CD4-positive, CD25-positive, alpha-beta regulatory T cell (primary cell): ENCODE measurements around the gene CSAG3. TPM values are rescaled to one million over a fixed set of nuclear protein-coding genes. Genes with fewer than 3 reads are reported as not detected.
"Not testable (repeated sequence)": the region's sequence is repeated elsewhere in the genome, so short reads cannot be mapped to it uniquely, and the experiment has no call there.

ENCODE experiments used
- ATAC-seq, 2 donors: fragments of 150-1000 bp; cut with Tn5 transposase; one replicate each; pipeline ENCODE4 v1.10.0; 2021; ENCODE audit warnings: low read depth in 2 of 2, moderate number of reproducible peaks in 2 of 2, moderate library complexity in 1 of 2
- DNase-seq, 3 donors: peaks; one replicate each; pipeline versions ENCODE4 v3.0.0 to v3.0.0-alpha.2; 2012 to 2022; ENCODE audit warnings: mixed read lengths in 1 of 3
- H3K27ac ChIP-seq: one replicate; pipeline ENCODE4 v1.7.0; 2013; ENCODE audit warnings: mild to moderate bottlenecking, low read length; ENCODE audit not compliant: insufficient read depth, poor library complexity, severe bottlenecking
- H3K27me3 ChIP-seq: one replicate; pipeline ENCODE4 v1.7.0; 2013; ENCODE audit warnings: low read length; ENCODE audit not compliant: control insufficient read depth, insufficient read depth
- H3K36me3 ChIP-seq: one replicate; pipeline ENCODE4 v1.7.0; 2013; ENCODE audit warnings: mild to moderate bottlenecking, low read length, moderate library complexity; ENCODE audit not compliant: control insufficient read depth, insufficient read depth
- H3K4me1 ChIP-seq: 2 replicates; pipeline ENCODE4 v1.7.0; 2013; ENCODE audit warnings: mild to moderate bottlenecking, low read length; ENCODE audit not compliant: insufficient read depth, control insufficient read depth, poor library complexity, severe bottlenecking
- H3K4me3 ChIP-seq: one replicate; pipeline ENCODE4 v1.7.0; 2013; ENCODE audit warnings: low read depth, mild to moderate bottlenecking, low read length, moderate library complexity
- H3K9me3 ChIP-seq, 2 experiments: 1 replicate in 1 of 2; 2 replicates in 1 of 2; pipeline ENCODE4 v1.7.0; 2013; ENCODE audit warnings: low read length in 2 of 2, mild to moderate bottlenecking in 1 of 2, moderate library complexity in 1 of 2; ENCODE audit not compliant: control insufficient read depth in 2 of 2
- H3K27ac Mint-ChIP-seq, 3 donors: one replicate each; pipeline ENCODE4 v1.8.0; 2020 to 2022; ENCODE audit warnings: mild to moderate bottlenecking in 3 of 3, mixed read lengths in 3 of 3, moderate library complexity in 2 of 3
- H3K27me3 Mint-ChIP-seq: one replicate; pipeline ENCODE4 v1.8.0; 2022; ENCODE audit warnings: mild to moderate bottlenecking, mixed read lengths
- H3K36me3 Mint-ChIP-seq: one replicate; pipeline ENCODE4 v1.8.0; 2020; ENCODE audit warnings: mixed read lengths
- H3K4me1 Mint-ChIP-seq, 4 donors: one replicate each; pipeline ENCODE4 v1.8.0; 2020 to 2022; ENCODE audit warnings: mixed read lengths in 4 of 4, mild to moderate bottlenecking in 1 of 4
- H3K4me3 Mint-ChIP-seq, 4 donors: one replicate each; pipeline ENCODE4 v1.8.0; 2020 to 2022; ENCODE audit warnings: mild to moderate bottlenecking in 4 of 4, mixed read lengths in 4 of 4, moderate library complexity in 3 of 4
- H3K9me3 Mint-ChIP-seq, 7 donors: one replicate each; pipeline ENCODE4 v1.8.0; 2020 to 2022; ENCODE audit warnings: mixed read lengths in 7 of 7, mild to moderate bottlenecking in 3 of 7, moderate library complexity in 2 of 7
- polyA plus RNA-seq, 4 donors: library from polyadenylated mRNA; unstranded; fragments of 300-500 nt; fragmentation: Illumina TruSeq; gene quantifications; one replicate each; pipeline ENCODE4 v1.2.3, GENCODE V29; 2021
- total RNA-seq: library from RNA; stranded (reverse); gene quantifications from one replicate; pipeline ENCODE4 v1.2.3, GENCODE V29; 2022

CSAG3 gene
- total RNA-seq: not detected
- under 1 TPM in 1 of 4 donors, not detected in 3; 0.50 TPM for polyA plus RNA-seq

GRCh38 chrX:152758918-152759317 is at the start of gene CSAG3:
TSS of gene CSAG3 (plus strand) at chrX:152759218.
- not testable (repeated sequence) for H3K36me3 Mint-ChIP-seq, H3K9me3 ChIP-seq, H3K27ac ChIP-seq, H3K36me3 ChIP-seq, H3K27me3 Mint-ChIP-seq, H3K4me1 Mint-ChIP-seq, H3K4me1 ChIP-seq, H3K27ac Mint-ChIP-seq, ATAC-seq, H3K9me3 Mint-ChIP-seq, H3K27me3 ChIP-seq, H3K4me3 Mint-ChIP-seq, H3K4me3 ChIP-seq, DNase-seq

DNA sequence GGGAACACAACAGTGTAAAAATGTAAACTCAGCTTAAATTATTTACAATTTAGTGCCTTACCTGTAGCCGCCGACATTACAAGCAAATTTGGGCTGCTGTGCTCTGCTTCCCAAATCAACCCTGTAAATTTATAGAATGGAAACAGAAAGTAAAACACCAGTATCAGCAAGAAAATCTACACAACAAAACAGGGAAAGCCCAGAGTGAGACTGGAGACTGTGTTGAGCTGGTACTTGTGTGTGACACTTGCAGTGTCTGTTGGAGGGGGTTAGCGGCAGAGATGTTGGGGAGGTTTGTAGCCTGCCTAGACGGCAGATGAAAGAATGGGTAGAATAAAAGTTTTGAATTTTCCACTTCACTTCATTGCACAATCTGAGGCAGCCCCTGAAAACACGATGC is 45.8 kb upstream of the CSAG3 start:
- H3K9me3 Mint-ChIP-seq, H3K36me3 ChIP-seq, H3K27me3 ChIP-seq, H3K4me3 ChIP-seq, H3K4me1 ChIP-seq, H3K27ac ChIP-seq, H3K27me3 Mint-ChIP-seq, H3K4me3 Mint-ChIP-seq, H3K4me1 Mint-ChIP-seq, H3K9me3 ChIP-seq, H3K27ac Mint-ChIP-seq, ATAC-seq, DNase-seq, H3K36me3 Mint-ChIP-seq: not testable (repeated sequence)

DNA sequence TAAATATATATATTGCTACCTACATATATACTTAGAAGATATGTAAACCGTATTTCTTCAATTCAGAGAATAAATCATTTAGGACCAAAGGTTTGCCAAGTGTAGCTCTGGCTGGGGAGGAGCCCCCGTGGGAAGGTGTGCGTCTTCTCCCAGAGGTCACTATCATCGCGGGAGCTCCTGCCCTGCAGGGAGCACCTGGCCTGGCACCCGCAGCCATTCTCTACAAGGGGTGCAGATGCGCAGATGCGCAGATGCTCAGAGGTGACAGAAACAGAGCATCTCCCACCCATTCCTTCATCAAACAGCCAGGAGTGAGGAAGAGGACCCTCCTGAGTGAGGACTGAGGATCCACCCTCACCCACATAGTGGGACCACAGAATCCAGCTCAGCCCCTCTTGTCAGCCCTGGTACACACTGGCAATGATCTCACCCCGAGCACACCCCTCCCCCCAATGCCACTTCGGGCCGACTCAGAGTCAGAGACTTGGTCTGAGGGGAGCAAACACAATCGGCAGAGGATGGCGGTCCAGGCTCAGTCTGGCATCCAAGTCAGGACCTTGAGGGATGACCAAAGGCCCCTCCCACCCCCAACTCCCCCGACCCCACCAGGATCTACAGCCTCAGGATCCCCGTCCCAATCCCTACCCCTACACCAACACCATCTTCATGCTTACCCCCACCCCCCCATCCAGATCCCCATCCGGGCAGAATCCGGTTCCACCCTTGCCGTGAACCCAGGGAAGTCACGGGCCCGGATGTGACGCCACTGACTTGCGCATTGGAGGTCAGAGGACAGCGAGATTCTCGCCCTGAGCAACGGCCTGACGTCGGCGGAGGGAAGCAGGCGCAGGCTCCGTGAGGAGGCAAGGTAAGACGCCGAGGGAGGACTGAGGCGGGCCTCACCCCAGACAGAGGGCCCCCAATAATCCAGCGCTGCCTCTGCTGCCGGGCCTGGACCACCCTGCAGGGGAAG is 44.9 kb upstream of the CSAG3 start, which contains the start of gene MAGEA2B:
MAGEA2B (plus strand) TSS at position 814 of the 973 bp plus-strand sequence. CDS start 2,479 bp downstream, outside the sequence.
- not testable (repeated sequence) for H3K36me3 ChIP-seq, H3K27ac Mint-ChIP-seq, DNase-seq, H3K27me3 Mint-ChIP-seq, H3K4me3 Mint-ChIP-seq, H3K9me3 ChIP-seq, ATAC-seq, H3K27ac ChIP-seq, H3K4me1 ChIP-seq, H3K27me3 ChIP-seq, H3K4me1 Mint-ChIP-seq, H3K9me3 Mint-ChIP-seq, H3K4me3 ChIP-seq, H3K36me3 Mint-ChIP-seq

- ATAC-seq: no peak
- no peak overlapping the region for H3K27ac ChIP-seq
- H3K27ac Mint-ChIP-seq: no peak overlapping the region
- peaks cover 10% of the 10 kb centered on the region for H3K27me3 Mint-ChIP-seq
- H3K27me3 ChIP-seq: no peaks in the 10 kb centered on the region
- no peaks in the 10 kb centered on the region for H3K4me1 ChIP-seq
- H3K9me3 Mint-ChIP-seq: no peaks in the 10 kb centered on the region
- H3K4me1 Mint-ChIP-seq: no peaks in the 10 kb centered on the region
- no peaks in the 10 kb centered on the region for H3K9me3 ChIP-seq
- no peaks in the 10 kb centered on the region for H3K36me3 Mint-ChIP-seq
- no peak for DNase-seq
- no peak overlapping the region for H3K4me3 Mint-ChIP-seq
- H3K36me3 ChIP-seq: no peaks in the 10 kb centered on the region
- no peak overlapping the region for H3K4me3 ChIP-seq
These were observed 33.6 kb upstream of the CSAG3 start for GRCh38 chrX:152725409-152725808.

GRCh38 chrX:152733261-152733975 is 25.6 kb upstream of the CSAG3 start, which contains the start of the genes CSAG1 and MAGEA12:
TSS of gene CSAG1 (minus strand) at chrX:152733721. CDS start at chrX:152732460, 1,261 bp downstream.
TSS of gene MAGEA12 (plus strand) at chrX:152733757. CDS start at chrX:152736162, 2,405 bp downstream.
- Histone ChIP-seq H3K4me3 (no peak within 1 kb of the TSS), H3K27ac (no peak within 1 kb of the TSS), H3K36me3 (no peaks in the 10 kb centered on the region), H3K27me3 (no peaks in the 10 kb centered on the region), H3K9me3 (no peaks in the 10 kb centered on the region), H3K4me1 (no peaks in the 10 kb centered on the region)
- no peaks in the 10 kb centered on the region for H3K9me3 Mint-ChIP-seq
- peaks cover 10% of the 10 kb centered on the region for H3K27me3 Mint-ChIP-seq
- no peaks in the 10 kb centered on the region for H3K36me3 Mint-ChIP-seq
- ATAC-seq: no peak
- H3K4me3 Mint-ChIP-seq: no peak within 1 kb of the TSS
- no peak for DNase-seq
- H3K27ac Mint-ChIP-seq: no peak within 1 kb of the TSS
- H3K4me1 Mint-ChIP-seq: no peaks in the 10 kb centered on the region

DNA sequence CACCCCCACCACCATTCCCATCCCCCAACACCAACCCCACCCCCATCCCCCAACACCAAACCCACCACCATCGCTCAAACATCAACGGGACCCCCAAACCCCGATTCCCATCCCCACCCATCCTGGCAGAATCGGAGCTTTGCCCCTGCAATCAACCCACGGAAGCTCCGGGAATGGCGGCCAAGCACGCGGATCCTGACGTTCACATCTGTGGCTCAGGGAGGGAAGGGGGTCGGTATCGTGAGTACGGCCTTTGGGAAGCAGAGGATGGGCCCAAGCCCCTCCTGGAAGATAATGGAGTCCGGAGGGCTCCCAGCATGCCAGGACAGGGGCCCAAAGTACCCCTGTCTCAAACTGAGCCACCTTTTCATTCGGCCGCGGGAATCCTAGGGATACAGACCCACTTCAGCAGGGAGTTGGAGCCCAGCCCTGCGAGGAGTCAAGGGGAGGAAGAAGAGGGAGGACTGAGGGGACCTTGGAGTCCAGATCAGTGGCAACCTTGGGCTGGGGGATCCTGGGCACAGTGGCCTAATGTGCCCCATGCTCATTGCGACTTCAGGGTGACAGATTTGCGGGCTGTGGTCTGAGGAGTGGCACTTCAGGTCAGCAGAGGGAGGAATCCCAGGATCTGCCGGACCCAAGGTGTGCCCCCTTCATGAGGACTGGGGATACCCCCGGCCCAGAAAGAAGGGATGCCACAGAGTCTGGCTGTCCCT is 24.7 kb upstream of the CSAG3 start:
- H3K4me3 ChIP-seq, H3K4me3 Mint-ChIP-seq, DNase-seq, H3K9me3 ChIP-seq, H3K4me1 ChIP-seq, H3K4me1 Mint-ChIP-seq, H3K36me3 ChIP-seq, ATAC-seq, H3K27ac Mint-ChIP-seq, H3K36me3 Mint-ChIP-seq, H3K27me3 ChIP-seq, H3K27me3 Mint-ChIP-seq, H3K9me3 Mint-ChIP-seq, H3K27ac ChIP-seq: not testable (repeated sequence)

- DNase-seq (no peak), ATAC-seq (no peak)
- Mint-ChIP-seq H3K27me3 (peaks cover 3% of the 10 kb centered on the region), H3K4me3 (no peak overlapping the region), H3K27ac (no peak overlapping the region), H3K9me3 (no peaks in the 10 kb centered on the region), H3K36me3 (no peaks in the 10 kb centered on the region), H3K4me1 (no peaks in the 10 kb centered on the region)
- no peaks in the 10 kb centered on the region for H3K4me1 ChIP-seq
- no peak overlapping the region for H3K27ac ChIP-seq
- no peak overlapping the region for H3K4me3 ChIP-seq
- no peaks in the 10 kb centered on the region for H3K36me3 ChIP-seq
- H3K27me3 ChIP-seq: no peaks in the 10 kb centered on the region
- H3K9me3 ChIP-seq: no peaks in the 10 kb centered on the region
These were observed 23.9 kb upstream of the CSAG3 start for GRCh38 chrX:152735101-152735500.
